Measurements from ENCODE around the gene CLIP1. TPM values are rescaled to one million over a fixed set of nuclear protein-coding genes. Genes with fewer than 3 reads are reported as not detected.
"Not testable (repeated sequence)": the region's sequence is repeated elsewhere in the genome, so short reads cannot be mapped to it uniquely, and the experiment has no call there.

The CLIP1 gene
- total RNA-seq, 4 donors from 2014 or later = 371 to 626 (median 552) TPM

DNA sequence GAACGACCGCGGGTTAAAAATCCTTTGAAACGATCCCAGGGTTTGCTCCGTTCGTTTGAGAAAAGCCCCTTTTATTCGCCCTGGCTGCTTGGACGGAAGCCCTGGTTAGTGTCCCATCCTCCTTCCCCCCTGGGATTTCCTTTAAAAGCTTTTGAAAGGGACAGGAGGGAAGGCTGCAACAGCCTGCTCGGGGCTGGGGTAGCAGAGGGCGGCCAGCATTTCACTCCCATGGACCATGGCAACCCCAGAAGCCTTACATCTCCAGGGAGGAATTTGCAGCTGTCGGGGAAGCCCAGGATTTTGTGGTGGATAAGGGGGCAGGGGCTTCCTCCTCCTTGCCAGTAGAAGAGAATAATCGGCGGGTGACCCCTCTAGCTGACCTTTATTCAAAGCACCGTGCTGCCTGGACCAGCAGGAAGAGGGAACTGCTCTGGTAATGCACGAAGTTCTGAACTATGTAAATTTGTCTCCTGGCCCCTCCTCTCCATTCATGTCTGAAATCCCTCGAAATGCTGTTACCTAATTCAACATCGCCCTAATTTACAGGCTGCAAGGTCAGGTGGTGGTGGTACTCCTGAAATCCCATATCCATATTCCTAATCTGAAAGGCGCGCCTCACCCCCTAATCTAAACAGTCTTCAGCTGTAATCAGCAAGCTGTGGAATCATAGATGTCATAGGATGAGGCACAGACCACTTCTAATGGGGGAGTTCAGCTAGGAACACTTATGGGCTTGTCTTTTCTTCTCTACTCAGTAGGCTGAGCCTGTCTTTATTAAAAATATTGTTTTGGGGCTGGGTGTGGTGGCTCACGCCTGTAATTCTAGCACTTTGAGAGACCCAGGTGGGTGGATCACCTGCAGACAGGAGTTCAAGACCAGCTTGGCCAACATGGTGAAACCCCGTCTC lies 1.0 kb upstream of the CLIP1 start:
- in situ Hi-C loops (cut with MboI; ENCODE audit: low sequenced_read_pairs in 4 of 4) (no loop called here), intact Hi-C loops (cut with DNase I; ENCODE audit: low total_unique reads) (loop anchor here (2.0 to 5.0 kb wide), 3 partner anchors 47 to 86 kb away; no protein-coding TSS in a partner anchor)
- Histone ChIP-seq H3K27ac (peak overlapping the region; percentile 89 to 98 (median 94)), H3K4me1 (peaks cover 28 to 33% of the 10 kb centered on the region in 2 donors), H3K27me3 (no peaks in the 10 kb centered on the region), H3K9me3 (no peaks in the 10 kb centered on the region), H3K4me3 (peak overlapping the region; percentile 65 to 81 (median 77)), H3K36me3 (no peaks in the 10 kb centered on the region)
- TF ChIP-seq, protein P1, sequence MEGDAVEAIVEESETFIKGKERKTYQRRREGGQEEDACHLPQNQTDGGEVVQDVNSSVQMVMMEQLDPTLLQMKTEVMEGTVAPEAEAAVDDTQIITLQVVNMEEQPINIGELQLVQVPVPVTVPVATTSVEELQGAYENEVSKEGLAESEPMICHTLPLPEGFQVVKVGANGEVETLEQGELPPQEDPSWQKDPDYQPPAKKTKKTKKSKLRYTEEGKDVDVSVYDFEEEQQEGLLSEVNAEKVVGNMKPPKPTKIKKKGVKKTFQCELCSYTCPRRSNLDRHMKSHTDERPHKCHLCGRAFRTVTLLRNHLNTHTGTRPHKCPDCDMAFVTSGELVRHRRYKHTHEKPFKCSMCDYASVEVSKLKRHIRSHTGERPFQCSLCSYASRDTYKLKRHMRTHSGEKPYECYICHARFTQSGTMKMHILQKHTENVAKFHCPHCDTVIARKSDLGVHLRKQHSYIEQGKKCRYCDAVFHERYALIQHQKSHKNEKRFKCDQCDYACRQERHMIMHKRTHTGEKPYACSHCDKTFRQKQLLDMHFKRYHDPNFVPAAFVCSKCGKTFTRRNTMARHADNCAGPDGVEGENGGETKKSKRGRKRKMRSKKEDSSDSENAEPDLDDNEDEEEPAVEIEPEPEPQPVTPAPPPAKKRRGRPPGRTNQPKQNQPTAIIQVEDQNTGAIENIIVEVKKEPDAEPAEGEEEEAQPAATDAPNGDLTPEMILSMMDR (IDR thresholded peaks at IDR 0.05 in 4 of 5, conservative IDR thresholded peaks at IDR 0.05 in 1 of 5) = no peak
- TF ChIP-seq POLR2A (IDR thresholded peaks at IDR 0.05) = no peak
- ATAC-seq (no peak), DNase-seq (no peak)

DNA sequence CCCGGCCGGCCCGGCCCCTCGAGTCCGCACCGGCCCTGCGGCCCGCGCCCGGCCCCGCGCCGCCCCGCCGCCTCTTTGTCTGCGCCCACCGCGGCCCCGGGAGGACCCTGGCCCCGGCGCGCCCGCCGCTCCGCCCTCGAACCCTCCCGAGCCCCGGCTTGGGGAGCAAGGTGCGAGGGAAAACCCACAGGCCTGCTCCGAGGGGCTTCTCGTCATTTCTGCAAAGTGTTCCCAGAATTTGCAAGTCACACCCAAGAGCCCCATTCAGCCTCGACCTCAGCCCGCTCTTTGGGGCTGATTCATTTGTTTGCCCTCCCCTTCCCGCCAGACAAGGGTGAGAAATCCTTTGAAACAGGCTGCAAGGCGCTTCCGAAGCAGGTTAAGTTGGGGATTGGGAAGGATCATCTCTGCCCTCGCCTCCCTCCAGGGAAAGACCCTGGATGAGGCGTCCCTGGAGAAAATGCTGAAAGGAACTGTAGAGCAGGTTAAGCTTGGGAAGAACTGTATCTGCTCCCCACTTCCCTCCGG lies 325 bp upstream of the CLIP1 start:
- no peaks in the 10 kb centered on the region for H3K9me3 ChIP-seq
- peak overlapping the region; percentile 89 to 98 (median 94) for H3K27ac ChIP-seq
- DNase-seq = no peak
- H3K36me3 ChIP-seq = no peaks in the 10 kb centered on the region
- peak; percentile 5 to 7 for ATAC-seq
- H3K4me3 ChIP-seq = peak overlapping the region; percentile 65 to 81 (median 77)
- peaks cover 32 to 40% of the 10 kb centered on the region in 2 donors for H3K4me1 ChIP-seq
- in situ Hi-C loops (cut with MboI; ENCODE audit: low sequenced_read_pairs in 4 of 4) (no loop called here), intact Hi-C loops (cut with DNase I; ENCODE audit: low total_unique reads) (loop anchor here (2.0 to 5.0 kb wide), 3 partner anchors 48 to 85 kb away; no protein-coding TSS in a partner anchor)
- H3K27me3 ChIP-seq = no peaks in the 10 kb centered on the region
- no peak for TF ChIP-seq POLR2A (IDR thresholded peaks at IDR 0.05)
- TF ChIP-seq, protein P1 (IDR thresholded peaks at IDR 0.05 in 4 of 5, conservative IDR thresholded peaks at IDR 0.05 in 1 of 5) = no peak

DNA sequence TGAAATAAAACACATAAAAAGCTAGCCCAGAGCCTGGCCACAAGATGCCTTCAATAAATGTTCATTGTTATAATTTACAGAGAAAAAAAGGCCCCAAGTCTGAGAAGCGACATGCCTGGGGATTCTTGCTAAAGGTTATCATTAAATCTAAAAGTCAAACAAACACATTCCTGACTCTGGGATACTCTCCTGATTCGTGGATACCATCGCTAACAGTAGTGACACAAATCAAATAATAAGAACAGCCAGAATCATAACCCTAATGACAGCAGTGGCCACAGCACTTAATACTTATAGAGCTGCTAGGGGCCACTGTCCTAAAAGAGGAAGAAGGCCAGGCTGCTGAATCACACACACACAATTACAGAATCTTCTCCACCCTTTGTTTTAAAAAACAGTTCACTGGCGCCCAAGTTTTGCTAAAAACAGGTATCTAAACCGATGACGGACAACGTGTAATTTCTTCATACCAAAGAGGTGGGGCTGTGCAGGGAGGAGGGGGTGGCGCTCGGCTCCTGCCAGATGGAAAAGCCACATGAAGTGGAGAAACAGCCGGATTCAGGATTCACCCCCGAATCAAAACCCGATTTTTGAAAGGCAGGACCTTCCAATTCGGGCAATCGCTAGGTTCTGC lies 1.2 kb downstream of the CLIP1 start:
- H3K27ac ChIP-seq = peak overlapping the region; percentile 96 to 100 (median 98)
- H3K36me3 ChIP-seq = peaks cover 0 to 5% of the 10 kb centered on the region in 2 donors
- peak; percentile 38 to 77 for DNase-seq
- TF ChIP-seq, protein P1 (IDR thresholded peaks at IDR 0.05 in 4 of 5, conservative IDR thresholded peaks at IDR 0.05 in 1 of 5) = no peak
- TF ChIP-seq POLR2A (IDR thresholded peaks at IDR 0.05) = peak in 1 of 2 donors; percentile 16
- intact Hi-C loops (cut with DNase I; ENCODE audit: low total_unique reads) (loop anchor here (1.0 to 5.0 kb wide), 3 partner anchors 21 to 84 kb away; no protein-coding TSS in a partner anchor), in situ Hi-C loops (cut with MboI; ENCODE audit: low sequenced_read_pairs in 4 of 4) (no loop called here)
- H3K4me1 ChIP-seq = peaks cover 37 to 49% of the 10 kb centered on the region in 2 donors
- ATAC-seq = peak; percentile 59
- H3K4me3 ChIP-seq = peak overlapping the region; percentile 72 to 92 (median 80)
- no peaks in the 10 kb centered on the region for H3K27me3 ChIP-seq
- no peaks in the 10 kb centered on the region for H3K9me3 ChIP-seq

DNA sequence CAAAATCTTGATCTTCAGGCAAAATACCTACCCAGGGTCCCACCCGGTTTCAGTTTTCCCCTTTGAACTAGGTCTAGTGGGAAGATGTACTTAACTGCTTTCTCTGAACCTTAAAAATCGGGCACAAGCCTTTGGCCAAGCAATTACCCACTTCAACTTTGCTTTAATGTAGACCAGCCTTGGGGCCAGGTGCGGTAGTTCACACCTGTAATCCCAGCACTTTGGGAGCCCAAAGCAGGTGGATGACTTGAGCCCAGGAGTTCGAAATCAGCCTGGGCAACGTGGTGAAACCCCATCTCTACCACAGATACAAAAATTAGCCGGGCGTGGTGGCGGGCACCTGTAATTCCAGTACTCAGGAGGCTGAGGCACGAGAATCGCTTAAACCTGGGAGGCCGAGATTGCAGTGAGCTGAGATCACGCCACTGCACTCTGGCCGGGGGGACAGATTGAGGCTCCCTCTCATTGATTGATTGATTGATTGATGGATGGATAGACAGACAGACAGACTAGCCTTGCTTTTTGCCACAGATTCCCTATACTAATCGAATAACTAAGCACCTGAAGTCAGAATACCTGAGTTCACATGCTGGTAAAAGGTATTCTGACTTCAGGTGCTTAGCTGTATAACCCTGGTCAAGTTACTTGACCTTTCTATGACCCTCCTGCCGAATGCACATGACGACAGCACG lies 1.9 kb downstream of the CLIP1 start:
- intact Hi-C loops (cut with DNase I; ENCODE audit: low total_unique reads) = loop anchor here (1.0 to 5.0 kb wide), 3 partner anchors 20 to 83 kb away; no protein-coding TSS in a partner anchor

DNA sequence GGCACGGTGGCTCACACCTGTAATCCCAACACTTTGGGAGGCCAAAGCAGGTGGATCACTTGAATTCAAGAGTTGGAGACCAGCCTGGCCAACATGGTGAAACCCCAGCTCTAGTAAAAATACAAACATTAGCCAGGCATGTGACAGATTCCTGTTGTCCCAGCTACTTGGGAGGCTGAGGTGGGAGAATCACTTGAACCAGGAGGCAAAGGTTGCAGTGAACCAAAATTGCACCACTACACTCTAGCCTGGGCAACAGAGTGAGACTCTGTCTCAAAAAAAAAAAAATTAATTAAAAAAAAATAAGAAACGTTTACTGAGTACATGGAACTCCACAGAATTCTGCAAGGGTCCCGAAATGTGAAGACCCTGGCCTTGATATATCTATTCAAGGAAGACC lies 3.4 kb downstream of the CLIP1 start:
- H3K4me3 ChIP-seq; intact Hi-C loops (cut with DNase I; ENCODE audit: low total_unique reads); ATAC-seq; H3K27me3 ChIP-seq; DNase-seq; H3K9me3 ChIP-seq; H3K36me3 ChIP-seq: not testable (repeated sequence)
- in situ Hi-C loops (cut with MboI; ENCODE audit: low sequenced_read_pairs in 4 of 4) = loop anchor here in 1 of 4 donors (10.0 kb wide), 1 partner anchor 54 kb away; no protein-coding TSS in a partner anchor
- H3K27ac ChIP-seq = peak overlapping the region; percentile 96 to 100 (median 98)
- H3K4me1 ChIP-seq = peaks cover 46 to 64% of the 10 kb centered on the region in 2 donors

More for the DNA sequence above, 1.9 kb downstream of the CLIP1 start:
- ATAC-seq (peak in 1 of 2 donors; percentile 21), DNase-seq (no peak)
- Histone ChIP-seq H3K27ac (peak overlapping the region; percentile 96 to 100 (median 98)), H3K4me3 (peak overlapping the region; percentile 72 to 92 (median 80)), H3K27me3 (no peaks in the 10 kb centered on the region), H3K9me3 (no peaks in the 10 kb centered on the region), H3K4me1 (peaks cover 44 to 56% of the 10 kb centered on the region in 2 donors), H3K36me3 (peaks cover 0 to 5% of the 10 kb centered on the region in 2 donors)
- in situ Hi-C loops (cut with MboI; ENCODE audit: low sequenced_read_pairs in 4 of 4) = no loop called here
- TF ChIP-seq POLR2A (IDR thresholded peaks at IDR 0.05) = no peak
- TF ChIP-seq, protein P1 (IDR thresholded peaks at IDR 0.05 in 4 of 5, conservative IDR thresholded peaks at IDR 0.05 in 1 of 5) = no peak

DNA sequence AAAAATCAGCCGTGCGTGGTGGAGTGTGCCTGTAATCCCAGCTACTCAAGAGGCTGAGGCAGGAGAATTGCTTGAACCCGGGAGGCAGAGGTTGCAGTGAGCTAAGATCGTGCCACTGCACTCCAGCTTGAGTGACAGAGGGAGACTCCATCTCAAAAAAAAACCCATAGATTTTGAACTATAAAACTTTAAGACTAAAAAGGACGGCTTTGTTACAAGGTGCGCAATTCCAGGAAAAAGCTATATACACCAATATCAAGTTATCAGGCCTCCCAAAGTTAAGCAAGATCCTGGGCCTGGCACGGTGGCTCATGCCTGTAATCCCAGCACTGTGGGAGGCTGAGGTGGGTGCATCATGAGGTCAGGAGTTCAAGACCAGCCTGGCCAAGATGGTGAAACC lies 6.8 kb downstream of the CLIP1 start:
- DNase-seq; H3K4me3 ChIP-seq; H3K9me3 ChIP-seq; intact Hi-C loops (cut with DNase I; ENCODE audit: low total_unique reads); H3K36me3 ChIP-seq; ATAC-seq; H3K27me3 ChIP-seq: not testable (repeated sequence)
- peak overlapping the region; percentile 96 to 100 (median 98) for H3K27ac ChIP-seq
- H3K4me1 ChIP-seq = peaks cover 60 to 87% of the 10 kb centered on the region in 2 donors
- in situ Hi-C loops (cut with MboI; ENCODE audit: low sequenced_read_pairs in 4 of 4) = loop anchor here in 1 of 4 donors (10.0 kb wide), 1 partner anchor 51 kb away; no protein-coding TSS in a partner anchor

All from gastrocnemius medialis (tissue), 4 donors.